BLaER1 (cell line): ENCODE measurements around the gene TARM1.

Experiments used
- H3K27ac ChIP-seq: shearing (Covaris generic); formaldehyde crosslinking; 2 replicates; pipeline ENCODE4 v1.8.1; 2022
- H3K27me3 ChIP-seq: shearing (Covaris generic); formaldehyde crosslinking; 2 replicates; pipeline ENCODE4 v1.8.1; 2022
- H3K36me3 ChIP-seq: shearing (Covaris generic); formaldehyde crosslinking; 2 replicates; pipeline ENCODE4 v1.8.1; 2022
- H3K4me1 ChIP-seq: shearing (Covaris generic); formaldehyde crosslinking; 2 replicates; pipeline ENCODE4 v1.8.1; 2022
- H3K4me2 ChIP-seq: shearing (Covaris generic); formaldehyde crosslinking; 2 replicates; pipeline ENCODE4 v1.8.1; 2022
- H3K4me3 ChIP-seq: shearing (Covaris generic); formaldehyde crosslinking; 2 replicates; pipeline ENCODE4 v1.8.1; 2022
- H3K9ac ChIP-seq: shearing (Covaris generic); formaldehyde crosslinking; 2 replicates; pipeline ENCODE4 v1.8.1; 2022
- H3K9me3 ChIP-seq: shearing (Covaris generic); formaldehyde crosslinking; 2 replicates; pipeline ENCODE4 v1.8.1; 2022
- H4K20me1 ChIP-seq: shearing (Covaris generic); formaldehyde crosslinking; 2 replicates; pipeline ENCODE4 v1.8.1; 2022
- Cebpa-rat ChIP-seq: shearing (Covaris generic); IDR thresholded peaks from 2 replicates; pipeline ENCODE4 v1.8.1; 2022

The TARM1 gene

DNA sequence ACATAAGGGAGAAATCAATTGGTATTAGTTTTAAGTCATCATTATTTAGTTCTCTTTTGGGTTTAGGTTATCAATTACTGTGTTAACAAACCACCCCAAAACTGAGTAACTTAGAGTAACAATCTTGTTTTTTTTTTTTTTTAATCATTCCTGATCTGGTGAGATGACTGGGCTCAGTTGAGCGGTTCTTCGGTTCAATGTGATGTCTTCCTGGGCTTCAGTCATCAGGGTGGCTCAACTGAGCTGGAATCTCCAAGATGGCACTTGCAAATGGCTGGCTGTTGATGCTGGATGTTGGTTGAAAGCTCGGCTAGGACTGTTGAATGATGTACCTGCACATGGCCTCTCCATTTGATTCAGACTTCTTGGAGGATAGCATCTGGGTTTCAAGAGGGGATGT is 3.2 kb upstream of the TARM1 start:
- Histone ChIP-seq H3K9ac (no peak overlapping the region), H3K27me3 (no peaks in the 10 kb centered on the region), H3K36me3 (no peaks in the 10 kb centered on the region), H3K4me1 (no peaks in the 10 kb centered on the region), H4K20me1 (no peaks in the 10 kb centered on the region), H3K27ac (no peak overlapping the region), H3K4me3 (no peak overlapping the region), H3K4me2 (no peak overlapping the region), H3K9me3 (peaks cover 37% of the 10 kb centered on the region)
- TF ChIP-seq Cebpa-rat: no peak

DNA sequence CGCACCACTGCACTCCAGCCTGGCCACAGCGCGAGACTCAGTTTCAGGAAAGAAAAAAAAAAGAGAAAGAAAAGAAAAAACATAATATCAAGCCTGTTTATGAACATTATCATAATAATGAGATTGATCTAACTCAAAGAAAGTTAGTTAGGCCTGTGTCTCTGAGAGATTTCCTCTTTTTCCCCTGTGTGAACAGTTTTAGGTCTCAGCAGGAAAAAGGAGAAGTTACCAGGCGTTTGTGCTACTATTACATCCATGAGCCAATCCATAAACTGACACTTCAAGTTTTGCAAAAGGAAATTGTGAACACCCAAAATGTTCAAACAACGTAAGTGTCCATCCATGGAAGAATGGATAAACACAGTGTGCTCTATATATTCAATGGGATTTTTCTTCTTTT is 3.8 kb downstream of the TARM1 start:
- Histone ChIP-seq H3K4me1 (no peaks in the 10 kb centered on the region), H3K36me3 (no peaks in the 10 kb centered on the region), H3K4me3 (no peak overlapping the region), H3K9me3 (peaks cover 29% of the 10 kb centered on the region), H3K27ac (no peak overlapping the region), H3K9ac (no peak overlapping the region), H4K20me1 (no peaks in the 10 kb centered on the region), H3K27me3 (no peaks in the 10 kb centered on the region), H3K4me2 (no peak overlapping the region)
- TF ChIP-seq Cebpa-rat: no peak

DNA sequence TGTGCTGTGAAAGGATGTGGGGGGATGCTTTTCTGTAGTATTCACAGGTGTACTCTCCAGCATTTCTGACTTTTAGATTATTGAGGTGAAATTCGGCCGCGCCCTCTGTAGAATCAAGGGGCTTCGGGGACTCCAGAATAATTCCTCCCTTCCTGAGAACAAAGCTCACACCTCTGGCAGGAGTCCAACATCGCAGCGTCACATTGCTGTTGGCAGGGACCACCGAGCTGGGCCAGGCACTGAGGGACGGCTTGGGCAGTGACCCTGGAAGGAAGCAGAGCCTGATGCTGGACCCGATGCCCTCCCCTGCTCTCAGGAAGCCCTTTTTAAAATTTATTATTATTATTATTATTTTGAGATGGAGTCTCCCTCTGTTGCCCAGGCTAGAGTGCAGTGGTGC is 6.3 kb downstream of the TARM1 start:
- Histone ChIP-seq H3K4me2 (no peak overlapping the region), H3K36me3 (no peaks in the 10 kb centered on the region), H3K27me3 (no peaks in the 10 kb centered on the region), H3K27ac (no peak overlapping the region), H3K9me3 (peaks cover 11% of the 10 kb centered on the region), H4K20me1 (no peaks in the 10 kb centered on the region), H3K4me1 (no peaks in the 10 kb centered on the region), H3K4me3 (no peak overlapping the region), H3K9ac (no peak overlapping the region)
- TF ChIP-seq Cebpa-rat: no peak

DNA sequence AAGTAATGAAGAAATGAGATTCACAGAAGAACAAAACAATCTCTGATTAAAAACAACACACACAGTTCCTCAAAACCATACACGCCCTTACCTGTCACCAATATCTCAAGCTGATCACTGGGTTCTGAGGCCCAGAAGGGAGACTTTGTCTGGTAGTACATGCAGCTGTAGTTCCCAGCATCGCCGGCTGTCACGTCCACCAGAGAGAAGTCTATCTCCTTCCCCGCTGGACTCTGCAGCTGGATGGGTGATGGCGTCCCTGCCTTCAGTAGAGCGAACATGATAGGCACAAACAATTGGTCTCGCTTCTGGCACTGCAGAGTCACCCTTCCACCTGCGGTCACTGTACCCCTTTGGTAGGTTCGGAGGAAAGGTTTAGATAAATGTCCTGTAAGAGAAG is 7.3 kb downstream of the TARM1 start:
- H3K36me3 ChIP-seq: no peaks in the 10 kb centered on the region
- no peak for TF ChIP-seq Cebpa-rat
- H3K9ac ChIP-seq: no peak overlapping the region
- H3K4me2 ChIP-seq: no peak overlapping the region
- no peaks in the 10 kb centered on the region for H4K20me1 ChIP-seq
- no peaks in the 10 kb centered on the region for H3K27me3 ChIP-seq
- H3K9me3 ChIP-seq: 0 out of 2 replicates have a peak, but pooled peaks cover 5% of the 10 kb centered on the region
- H3K4me3 ChIP-seq: no peak overlapping the region
- H3K27ac ChIP-seq: no peak overlapping the region
- H3K4me1 ChIP-seq: no peaks in the 10 kb centered on the region

DNA sequence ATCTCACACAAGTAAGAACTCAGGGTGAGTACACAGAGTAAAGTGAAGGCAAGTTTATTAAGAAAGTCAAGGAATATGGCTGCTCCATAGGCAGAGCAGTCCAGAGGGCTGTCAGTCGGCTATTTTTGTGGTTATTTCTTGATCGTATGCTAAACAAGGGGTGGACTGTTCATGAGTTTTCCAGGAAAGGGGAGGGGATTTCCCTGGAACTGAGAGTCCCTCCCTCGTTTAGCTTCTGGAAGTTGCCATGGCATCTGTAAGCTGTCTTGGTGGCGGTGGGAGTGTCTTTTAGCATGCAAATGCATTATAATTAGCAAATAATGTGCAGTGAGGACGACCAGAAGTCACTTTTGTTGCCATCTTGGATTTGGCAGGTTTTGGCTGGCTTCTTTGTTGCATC is 11.7 kb downstream of the TARM1 start:
- no peak overlapping the region for H3K9ac ChIP-seq
- no peaks in the 10 kb centered on the region for H4K20me1 ChIP-seq
- H3K4me1 ChIP-seq: no peaks in the 10 kb centered on the region
- H3K9me3 ChIP-seq: 0 out of 2 replicates have a peak, but pooled peaks cover 5% of the 10 kb centered on the region
- H3K27ac ChIP-seq: no peak overlapping the region
- H3K36me3 ChIP-seq: no peaks in the 10 kb centered on the region
- H3K4me2 ChIP-seq: no peak overlapping the region
- H3K27me3 ChIP-seq: no peaks in the 10 kb centered on the region
- H3K4me3 ChIP-seq: no peak overlapping the region
- no peak for TF ChIP-seq Cebpa-rat

DNA sequence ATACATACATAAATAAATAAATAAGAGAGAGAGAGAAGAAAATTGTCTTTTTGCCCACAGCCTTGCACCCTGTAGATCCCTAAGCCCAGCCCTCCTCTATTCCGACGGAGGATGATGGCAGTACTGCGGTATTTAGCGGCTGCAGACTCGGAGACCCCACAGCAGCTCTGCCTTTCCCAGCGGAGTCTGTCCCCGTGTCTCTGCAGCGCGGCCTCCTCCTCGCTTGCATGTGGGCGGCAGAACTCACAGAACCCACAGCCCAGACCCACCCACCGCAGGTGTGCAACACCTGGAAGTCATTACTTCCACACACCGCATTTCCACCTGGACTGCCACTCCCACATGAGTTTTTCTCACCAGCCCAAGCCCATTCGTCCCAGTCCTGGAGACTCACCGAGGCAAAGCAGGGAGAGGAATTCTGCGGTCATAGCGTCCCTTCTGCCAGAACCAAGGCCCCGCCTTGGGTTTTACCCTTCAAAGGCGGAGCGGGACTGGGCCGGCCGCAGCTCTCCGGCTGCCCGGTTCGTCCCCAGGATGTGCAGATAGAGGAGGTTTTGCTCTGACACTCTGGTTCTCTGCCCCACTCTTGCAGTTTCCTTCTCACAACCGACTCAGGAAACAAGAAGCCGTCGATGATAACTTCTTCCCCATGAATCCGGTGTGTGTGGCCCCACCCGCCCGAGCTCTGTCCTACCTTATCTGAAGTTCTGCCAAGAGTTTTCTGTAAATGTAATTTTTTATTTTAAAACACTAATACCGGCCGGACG is 17.6 kb downstream of the TARM1 start, which contains the start of gene VSTM1:
Gene VSTM1 (minus strand): TSS at position 548 of the 767 bp plus-strand sequence. CDS start 120 bp downstream, at position 428.
- H3K36me3 ChIP-seq: no peaks in the 10 kb centered on the region
- no peak within 1 kb of the TSS for H3K27ac ChIP-seq
- H3K4me1 ChIP-seq: no peaks in the 10 kb centered on the region
- H3K4me3 ChIP-seq: no peak within 1 kb of the TSS
- H3K4me2 ChIP-seq: no peak within 1 kb of the TSS
- H3K27me3 ChIP-seq: no peaks in the 10 kb centered on the region
- no peak within 1 kb of the TSS for H3K9ac ChIP-seq
- no peaks in the 10 kb centered on the region for H3K9me3 ChIP-seq
- H4K20me1 ChIP-seq: no peaks in the 10 kb centered on the region
- TF ChIP-seq Cebpa-rat: no peak

DNA sequence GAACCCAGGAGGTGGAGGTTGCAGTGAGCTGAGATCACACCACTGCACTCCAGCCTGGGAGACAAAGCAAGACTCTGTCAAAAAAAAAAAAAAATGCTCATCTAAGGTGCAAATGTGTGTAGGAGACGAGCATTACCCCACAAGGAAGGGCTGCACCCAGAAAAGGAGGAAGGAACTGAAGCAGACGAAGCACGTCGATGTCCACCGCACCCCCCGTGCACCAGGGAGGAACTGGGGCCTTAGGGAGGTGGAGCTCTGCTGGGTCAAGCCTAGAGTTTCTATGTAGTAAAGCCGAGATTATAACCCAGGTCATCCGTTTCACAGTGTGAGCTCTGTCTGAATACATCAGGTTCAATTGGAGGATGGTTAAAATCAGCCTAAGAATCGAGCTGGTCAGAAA is 18.5 kb downstream of the TARM1 start:
- Histone ChIP-seq H3K4me3 (no peak overlapping the region), H3K27me3 (no peaks in the 10 kb centered on the region), H3K27ac (no peak overlapping the region), H3K36me3 (no peaks in the 10 kb centered on the region), H3K4me1 (no peaks in the 10 kb centered on the region), H4K20me1 (no peaks in the 10 kb centered on the region), H3K9ac (no peak overlapping the region), H3K4me2 (no peak overlapping the region), H3K9me3 (no peaks in the 10 kb centered on the region)
- TF ChIP-seq Cebpa-rat: no peak

DNA sequence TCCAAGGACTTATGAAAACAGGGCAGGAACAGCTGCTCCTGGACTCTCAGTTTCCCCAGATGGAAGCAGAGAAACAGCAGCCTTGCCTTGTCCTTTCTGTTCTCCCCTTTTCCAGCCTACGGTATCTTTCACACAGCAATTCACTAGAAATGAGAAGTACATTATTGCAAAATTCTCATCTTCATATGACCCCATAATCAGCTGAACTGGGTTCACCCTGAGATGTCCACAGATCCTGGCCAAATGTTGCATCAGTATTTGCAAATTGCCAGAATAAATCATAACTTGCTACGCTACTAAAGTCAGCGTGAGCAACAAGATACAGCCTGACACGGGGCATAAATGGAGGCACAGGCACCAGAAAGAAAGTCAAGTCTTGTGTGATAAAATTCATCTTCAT is 33.5 kb downstream of the TARM1 start:
- Histone ChIP-seq H3K4me2 (no peak overlapping the region), H3K9ac (no peak overlapping the region), H3K4me3 (no peak overlapping the region), H3K36me3 (no peaks in the 10 kb centered on the region), H4K20me1 (no peaks in the 10 kb centered on the region), H3K27ac (no peak overlapping the region), H3K4me1 (no peaks in the 10 kb centered on the region), H3K27me3 (no peaks in the 10 kb centered on the region), H3K9me3 (no peaks in the 10 kb centered on the region)
- no peak for TF ChIP-seq Cebpa-rat

DNA sequence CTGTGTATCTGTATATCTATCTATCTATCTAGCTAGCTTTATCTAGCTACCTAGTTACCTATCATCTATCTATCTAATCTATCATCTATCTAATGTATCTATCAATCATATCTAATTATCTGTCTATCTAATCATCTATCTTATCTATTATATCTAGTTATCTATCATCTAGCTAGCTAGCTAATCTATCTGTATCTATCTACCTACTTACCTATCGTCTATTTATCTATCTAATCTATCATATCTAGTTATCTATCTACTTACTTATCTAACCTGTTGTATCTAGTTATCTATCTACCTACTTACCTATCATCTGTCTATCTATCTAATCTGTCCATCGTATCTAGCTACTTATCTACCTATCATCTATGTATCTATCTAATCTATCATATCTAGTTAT is 35.4 kb downstream of the TARM1 start:
- H4K20me1 ChIP-seq: no peaks in the 10 kb centered on the region
- H3K9ac ChIP-seq: no peak overlapping the region
- no peak overlapping the region for H3K27ac ChIP-seq
- no peaks in the 10 kb centered on the region for H3K9me3 ChIP-seq
- no peaks in the 10 kb centered on the region for H3K4me1 ChIP-seq
- H3K4me2 ChIP-seq: no peak overlapping the region
- no peak for TF ChIP-seq Cebpa-rat
- H3K36me3 ChIP-seq: no peaks in the 10 kb centered on the region
- no peaks in the 10 kb centered on the region for H3K27me3 ChIP-seq
- no peak overlapping the region for H3K4me3 ChIP-seq

DNA sequence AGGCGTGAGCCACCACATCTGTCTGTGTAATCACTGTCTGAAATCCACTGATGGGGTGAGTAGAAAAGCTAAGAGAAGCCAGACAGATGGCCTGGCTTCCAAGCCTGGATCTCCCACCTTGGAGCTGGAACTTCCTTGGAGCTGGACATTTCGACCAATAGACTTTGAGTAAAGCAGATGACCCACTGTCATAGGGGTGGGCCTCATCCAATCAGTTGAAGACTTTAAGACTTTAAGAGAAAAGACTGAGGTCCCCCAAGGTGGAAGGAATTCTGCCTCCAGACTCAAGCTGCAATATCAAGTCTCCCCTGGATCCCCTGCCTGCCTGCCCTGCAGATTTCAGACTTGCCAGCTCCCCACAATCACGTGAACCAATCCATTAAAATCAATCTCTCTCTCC is 38.2 kb downstream of the TARM1 start:
- H3K9ac ChIP-seq: no peak overlapping the region
- TF ChIP-seq Cebpa-rat: no peak
- no peak overlapping the region for H3K27ac ChIP-seq

More for the DNA sequence above, 38.2 kb downstream of the TARM1 start:
- Histone ChIP-seq H4K20me1 (no peaks in the 10 kb centered on the region), H3K4me2 (no peak overlapping the region), H3K9me3 (no peaks in the 10 kb centered on the region; the same call in 1 of the 2 replicates), H3K4me1 (no peaks in the 10 kb centered on the region), H3K27me3 (no peaks in the 10 kb centered on the region), H3K4me3 (no peak overlapping the region), H3K36me3 (no peaks in the 10 kb centered on the region)
